Measurements from ENCODE around the gene PITPNC1. TPM values are rescaled to one million over a fixed set of nuclear protein-coding genes. Genes with fewer than 3 reads are reported as not detected.

The PITPNC1 gene
- total and polyA plus RNA-seq, 2 donors (not counting 1 experiment from before 2014, with no cell fraction given) = 5.8 to 7.1 TPM

DNA sequence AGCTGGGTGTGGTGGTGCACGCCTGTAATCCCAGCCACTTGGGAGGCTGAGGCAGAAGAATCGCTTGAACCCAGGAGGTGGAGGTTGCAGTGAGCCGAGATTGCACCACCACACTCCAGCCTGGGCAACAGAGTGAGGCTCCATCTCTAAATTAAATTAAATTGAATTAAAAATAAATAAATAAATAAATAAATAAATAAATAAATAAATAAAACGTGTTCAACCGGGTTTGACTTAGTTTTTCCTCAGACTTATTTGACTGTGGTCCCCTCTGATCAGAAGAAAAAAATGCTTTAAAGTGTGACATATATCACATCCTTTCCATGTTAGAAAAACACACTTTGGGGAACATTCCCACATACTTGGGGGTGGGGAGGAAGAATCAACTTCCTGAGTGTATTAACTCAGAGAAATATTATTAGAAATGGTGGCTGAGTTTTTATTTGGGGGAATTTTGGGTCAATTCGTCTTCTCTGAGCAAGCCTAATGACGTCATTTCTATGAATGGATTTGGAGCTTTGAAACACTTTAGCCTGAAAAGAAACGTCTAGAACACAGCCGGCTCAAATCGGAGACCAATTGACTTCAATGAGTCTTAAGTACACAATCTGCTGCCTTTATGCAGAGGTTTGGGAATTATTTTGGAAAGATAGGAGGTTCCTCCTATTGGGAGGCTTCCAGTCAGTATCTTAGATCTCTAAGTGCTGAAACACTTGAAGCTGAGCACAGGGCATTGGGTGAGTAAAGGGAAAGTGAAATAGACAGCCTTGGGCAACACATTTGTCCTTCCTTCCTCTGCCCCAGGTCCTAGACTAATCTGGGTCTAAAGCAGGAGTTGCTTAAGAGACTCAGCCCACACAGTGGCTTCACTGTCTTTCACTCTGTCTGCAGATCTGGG lies 132.6 kb downstream of the PITPNC1 start:
- H3K4me3 ChIP-seq (replicated peaks in 1 of 4; ENCODE audit: control extremely low read depth in 1 of 4, insufficient read depth in 1 of 4, low read depth in 3 of 4, low read length in 4 of 4) = no peak overlapping the region
- H3K9me3 ChIP-seq (ENCODE audit: control insufficient read depth, insufficient read depth, low read depth, low read length) = no peaks in the 10 kb centered on the region
- no peak overlapping the region for H3K27ac ChIP-seq (ENCODE audit: insufficient read depth, low read length)
- DNase-seq (ENCODE audit: low read depth in 2 of 2) = no peak
- no peaks in the 10 kb centered on the region for H3K4me1 ChIP-seq (ENCODE audit: control insufficient read depth, extremely low read depth, insufficient read depth, low read length)
- no peaks in the 10 kb centered on the region for H3K27me3 ChIP-seq (ENCODE audit: control insufficient read depth, insufficient read depth, low read length)
- no peak overlapping the region for H2AFZ ChIP-seq (ENCODE audit: low read length)
- H3K79me2 ChIP-seq (ENCODE audit: control insufficient read depth, insufficient read depth, low read length) = no peaks in the 10 kb centered on the region
- no peak for TF ChIP-seq EZH2 (IDR thresholded peaks at IDR 0.05; ENCODE audit: low read length, missing control alignments)
- TF ChIP-seq, protein P1, sequence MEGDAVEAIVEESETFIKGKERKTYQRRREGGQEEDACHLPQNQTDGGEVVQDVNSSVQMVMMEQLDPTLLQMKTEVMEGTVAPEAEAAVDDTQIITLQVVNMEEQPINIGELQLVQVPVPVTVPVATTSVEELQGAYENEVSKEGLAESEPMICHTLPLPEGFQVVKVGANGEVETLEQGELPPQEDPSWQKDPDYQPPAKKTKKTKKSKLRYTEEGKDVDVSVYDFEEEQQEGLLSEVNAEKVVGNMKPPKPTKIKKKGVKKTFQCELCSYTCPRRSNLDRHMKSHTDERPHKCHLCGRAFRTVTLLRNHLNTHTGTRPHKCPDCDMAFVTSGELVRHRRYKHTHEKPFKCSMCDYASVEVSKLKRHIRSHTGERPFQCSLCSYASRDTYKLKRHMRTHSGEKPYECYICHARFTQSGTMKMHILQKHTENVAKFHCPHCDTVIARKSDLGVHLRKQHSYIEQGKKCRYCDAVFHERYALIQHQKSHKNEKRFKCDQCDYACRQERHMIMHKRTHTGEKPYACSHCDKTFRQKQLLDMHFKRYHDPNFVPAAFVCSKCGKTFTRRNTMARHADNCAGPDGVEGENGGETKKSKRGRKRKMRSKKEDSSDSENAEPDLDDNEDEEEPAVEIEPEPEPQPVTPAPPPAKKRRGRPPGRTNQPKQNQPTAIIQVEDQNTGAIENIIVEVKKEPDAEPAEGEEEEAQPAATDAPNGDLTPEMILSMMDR (conservative IDR thresholded peaks at IDR 0.05 in 1 of 2, IDR thresholded peaks at IDR 0.05 in 1 of 2; ENCODE audit: low read depth in 1 of 2, low read length in 2 of 2) = no peak
- H3K36me3 ChIP-seq (ENCODE audit: control insufficient read depth, insufficient read depth, low read length) = no peaks in the 10 kb centered on the region
- H3K9ac ChIP-seq (ENCODE audit: insufficient read depth, low read length) = no peak overlapping the region
- no peak overlapping the region for H3K4me2 ChIP-seq (ENCODE audit: extremely low read depth, insufficient read depth, low read length)
- H4K20me1 ChIP-seq (ENCODE audit: control insufficient read depth, extremely low read depth, insufficient read depth, low read length) = no peaks in the 10 kb centered on the region

DNA sequence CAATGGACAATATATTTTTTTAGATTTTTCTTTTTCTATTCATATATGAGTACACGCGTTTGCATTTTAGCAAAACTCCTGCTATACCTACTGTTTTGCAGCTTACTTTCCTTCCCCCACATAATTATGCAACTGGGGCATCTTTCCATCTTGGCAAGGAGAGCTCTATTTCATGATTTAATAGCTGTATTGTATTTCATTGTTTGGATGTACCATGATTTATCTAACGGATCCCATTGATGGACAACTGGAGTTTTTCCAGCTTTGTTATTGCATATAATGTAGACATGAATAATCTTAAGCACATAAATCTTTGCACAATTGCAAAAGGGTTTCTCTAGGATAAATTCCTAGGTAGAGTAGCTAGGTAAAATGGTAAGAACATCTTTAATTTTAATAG lies 133.9 kb downstream of the PITPNC1 start:
- Histone ChIP-seq H3K4me3 (replicated peaks in 1 of 4; ENCODE audit: control extremely low read depth in 1 of 4, insufficient read depth in 1 of 4, low read depth in 3 of 4, low read length in 4 of 4) (no peak overlapping the region), H4K20me1 (ENCODE audit: control insufficient read depth, extremely low read depth, insufficient read depth, low read length) (no peaks in the 10 kb centered on the region), H3K9ac (ENCODE audit: insufficient read depth, low read length) (no peak overlapping the region), H2AFZ (ENCODE audit: low read length) (no peak overlapping the region), H3K4me1 (ENCODE audit: control insufficient read depth, extremely low read depth, insufficient read depth, low read length) (no peaks in the 10 kb centered on the region), H3K4me2 (ENCODE audit: extremely low read depth, insufficient read depth, low read length) (no peak overlapping the region), H3K27me3 (ENCODE audit: control insufficient read depth, insufficient read depth, low read length) (no peaks in the 10 kb centered on the region), H3K27ac (ENCODE audit: insufficient read depth, low read length) (no peak overlapping the region), H3K9me3 (ENCODE audit: control insufficient read depth, insufficient read depth, low read depth, low read length) (no peaks in the 10 kb centered on the region), H3K36me3 (ENCODE audit: control insufficient read depth, insufficient read depth, low read length) (no peaks in the 10 kb centered on the region), H3K79me2 (ENCODE audit: control insufficient read depth, insufficient read depth, low read length) (no peaks in the 10 kb centered on the region)
- DNase-seq (ENCODE audit: low read depth in 2 of 2) = no peak
- TF ChIP-seq, protein P1 (conservative IDR thresholded peaks at IDR 0.05 in 1 of 2, IDR thresholded peaks at IDR 0.05 in 1 of 2; ENCODE audit: low read depth in 1 of 2, low read length in 2 of 2) = no peak
- no peak for TF ChIP-seq EZH2 (IDR thresholded peaks at IDR 0.05; ENCODE audit: low read length, missing control alignments)

- TF ChIP-seq, protein P1 (conservative IDR thresholded peaks at IDR 0.05 in 1 of 2, IDR thresholded peaks at IDR 0.05 in 1 of 2; ENCODE audit: low read depth in 1 of 2, low read length in 2 of 2) = no peak
- TF ChIP-seq EZH2 (IDR thresholded peaks at IDR 0.05; ENCODE audit: low read length, missing control alignments) = no peak
- no peak overlapping the region for H3K27ac ChIP-seq (ENCODE audit: insufficient read depth, low read length)
- no peaks in the 10 kb centered on the region for H3K79me2 ChIP-seq (ENCODE audit: control insufficient read depth, insufficient read depth, low read length)
- H3K9me3 ChIP-seq (ENCODE audit: control insufficient read depth, insufficient read depth, low read depth, low read length) = no peaks in the 10 kb centered on the region
- no peaks in the 10 kb centered on the region for H4K20me1 ChIP-seq (ENCODE audit: control insufficient read depth, extremely low read depth, insufficient read depth, low read length)
- H3K36me3 ChIP-seq (ENCODE audit: control insufficient read depth, insufficient read depth, low read length) = no peaks in the 10 kb centered on the region
- no peak overlapping the region for H2AFZ ChIP-seq (ENCODE audit: low read length)
- no peak overlapping the region for H3K4me3 ChIP-seq (replicated peaks in 1 of 4; ENCODE audit: control extremely low read depth in 1 of 4, insufficient read depth in 1 of 4, low read depth in 3 of 4, low read length in 4 of 4)
- no peaks in the 10 kb centered on the region for H3K27me3 ChIP-seq (ENCODE audit: control insufficient read depth, insufficient read depth, low read length)
- H3K9ac ChIP-seq (ENCODE audit: insufficient read depth, low read length) = no peak overlapping the region
- H3K4me1 ChIP-seq (ENCODE audit: control insufficient read depth, extremely low read depth, insufficient read depth, low read length) = no peaks in the 10 kb centered on the region
- no peak overlapping the region for H3K4me2 ChIP-seq (ENCODE audit: extremely low read depth, insufficient read depth, low read length)
- no peak for DNase-seq (ENCODE audit: low read depth in 2 of 2)
Observed at GRCh38 chr17:67511804-67512203, 134.7 kb downstream of the PITPNC1 start.

Data from fibroblast of lung (primary cell).